ENCODE results near the gene CYP21A2.

The CYP21A2 gene

GRCh38 chr6:32082935-32083334, 44.7 kb downstream of the CYP21A2 start:
- Histone ChIP-seq H4K20me1 (ENCODE audit: insufficient read depth, low read length) (peaks cover 3% of the 10 kb centered on the region; the same call in 1 of the 2 replicates), H3K4me1 (ENCODE audit: low read length) (peaks cover 15% of the 10 kb centered on the region), H3K79me2 (ENCODE audit: low read length) (no peaks in the 10 kb centered on the region), H3K4me2 (ENCODE audit: low read length) (no peak overlapping the region), H3K4me3 (ENCODE audit: low read length) (no peak overlapping the region), H3K27ac (ENCODE audit: low read length) (no peak overlapping the region), H3K9me3 (ENCODE audit: insufficient read depth, low read length) (no peaks in the 10 kb centered on the region), H3K9ac (ENCODE audit: low read length) (no peak overlapping the region), H3K27me3 (ENCODE audit: low read depth, low read length) (peaks cover 57% of the 10 kb centered on the region), H3K36me3 (replicated peaks; ENCODE audit: low read depth, low read length) (no peaks in the 10 kb centered on the region), H2AFZ (ENCODE audit: low read depth, low read length) (no peak overlapping the region)
- TF ChIP-seq CTCF (IDR thresholded peaks at IDR 0.05; ENCODE audit: low read depth, low read length) (no peak), EZH2phosphoT487 (IDR thresholded peaks at IDR 0.05; ENCODE audit: low read depth) (no peak)

- no peak overlapping the region for H3K9ac ChIP-seq (ENCODE audit: low read length)
- TF ChIP-seq CTCF (IDR thresholded peaks at IDR 0.05; ENCODE audit: low read depth, low read length) (no peak), EZH2phosphoT487 (IDR thresholded peaks at IDR 0.05; ENCODE audit: low read depth) (no peak)
- no peaks in the 10 kb centered on the region for H3K9me3 ChIP-seq (ENCODE audit: insufficient read depth, low read length)
- no peak overlapping the region for H3K4me2 ChIP-seq (ENCODE audit: low read length)
- peaks cover 68% of the 10 kb centered on the region for H3K27me3 ChIP-seq (ENCODE audit: low read depth, low read length)
- H3K79me2 ChIP-seq (ENCODE audit: low read length): no peaks in the 10 kb centered on the region
- H4K20me1 ChIP-seq (ENCODE audit: insufficient read depth, low read length): peaks cover 3% of the 10 kb centered on the region; the same call in 1 of the 2 replicates
- H3K4me3 ChIP-seq (ENCODE audit: low read length): no peak overlapping the region
- no peak overlapping the region for H2AFZ ChIP-seq (ENCODE audit: low read depth, low read length)
- peaks cover 15% of the 10 kb centered on the region for H3K4me1 ChIP-seq (ENCODE audit: low read length)
- H3K27ac ChIP-seq (ENCODE audit: low read length): no peak overlapping the region
- H3K36me3 ChIP-seq (replicated peaks; ENCODE audit: low read depth, low read length): no peaks in the 10 kb centered on the region
Measured at GRCh38 chr6:32083812-32084768, 45.9 kb downstream of the CYP21A2 start.

- Histone ChIP-seq H3K4me3 (ENCODE audit: low read length) (no peak overlapping the region), H3K4me1 (ENCODE audit: low read length) (peaks cover 15% of the 10 kb centered on the region), H3K27ac (ENCODE audit: low read length) (no peak overlapping the region), H3K9ac (ENCODE audit: low read length) (no peak overlapping the region), H4K20me1 (ENCODE audit: insufficient read depth, low read length) (peaks cover 3% of the 10 kb centered on the region; the same call in 1 of the 2 replicates), H3K36me3 (replicated peaks; ENCODE audit: low read depth, low read length) (no peaks in the 10 kb centered on the region), H3K4me2 (ENCODE audit: low read length) (no peak overlapping the region), H3K79me2 (ENCODE audit: low read length) (no peaks in the 10 kb centered on the region), H2AFZ (ENCODE audit: low read depth, low read length) (no peak overlapping the region), H3K27me3 (ENCODE audit: low read depth, low read length) (peaks cover 74% of the 10 kb centered on the region), H3K9me3 (ENCODE audit: insufficient read depth, low read length) (no peaks in the 10 kb centered on the region)
- TF ChIP-seq CTCF (IDR thresholded peaks at IDR 0.05; ENCODE audit: low read depth, low read length) (no peak), EZH2phosphoT487 (IDR thresholded peaks at IDR 0.05; ENCODE audit: low read depth) (no peak)
Measured at GRCh38 chr6:32084780-32085179, 46.6 kb downstream of the CYP21A2 start.

GRCh38 chr6:32085759-32086459, 47.7 kb downstream of the CYP21A2 start:
- no peaks in the 10 kb centered on the region for H3K36me3 ChIP-seq (replicated peaks; ENCODE audit: low read depth, low read length)
- H3K27ac ChIP-seq (ENCODE audit: low read length): no peak overlapping the region
- H3K9me3 ChIP-seq (ENCODE audit: insufficient read depth, low read length): no peaks in the 10 kb centered on the region
- no peak overlapping the region for H3K9ac ChIP-seq (ENCODE audit: low read length)
- H3K4me2 ChIP-seq (ENCODE audit: low read length): peak overlapping the region; percentile 43
- TF ChIP-seq EZH2phosphoT487 (IDR thresholded peaks at IDR 0.05; ENCODE audit: low read depth) (no peak), CTCF (IDR thresholded peaks at IDR 0.05; ENCODE audit: low read depth, low read length) (peak; percentile 37)
- peaks cover 15% of the 10 kb centered on the region for H3K4me1 ChIP-seq (ENCODE audit: low read length)
- peaks cover 78% of the 10 kb centered on the region for H3K27me3 ChIP-seq (ENCODE audit: low read depth, low read length)
- H4K20me1 ChIP-seq (ENCODE audit: insufficient read depth, low read length): peaks cover 3% of the 10 kb centered on the region; the same call in 1 of the 2 replicates
- H3K4me3 ChIP-seq (ENCODE audit: low read length): peak overlapping the region; percentile 18; the same call in 1 of the 2 replicates
- no peaks in the 10 kb centered on the region for H3K79me2 ChIP-seq (ENCODE audit: low read length)
- H2AFZ ChIP-seq (ENCODE audit: low read depth, low read length): no peak overlapping the region

Measured in OCI-LY3 (cell line).